GM19455 (cell line): ENCODE data around the gene SUMO4.

Experiments used
- ATAC-seq: cut with Tn5 transposase; IDR thresholded peaks from one replicate; pipeline ENCODE4 v1.9.1; 2021; ENCODE audit not compliant: unreplicated experiment

SUMO4 gene

GRCh38 chr6:149400050-149400449, at the start of gene SUMO4:
Gene SUMO4, plus strand, starts transcription at chr6:149400262. Its CDS starts 130 bp downstream, at chr6:149400392.
- no peak for ATAC-seq

GRCh38 chr6:149354009-149354408, 46.1 kb upstream of the SUMO4 start:
- ATAC-seq = no peak

- no peak for ATAC-seq
These were observed 43.8 kb upstream of the SUMO4 start for GRCh38 chr6:149356081-149356750.

GRCh38 chr6:149357726-149358538, 42.1 kb upstream of the SUMO4 start:
- no peak for ATAC-seq

GRCh38 chr6:149359440-149359839, 40.6 kb upstream of the SUMO4 start:
- ATAC-seq = no peak

GRCh38 chr6:149360536-149360935, 39.5 kb upstream of the SUMO4 start:
- ATAC-seq = no peak

GRCh38 chr6:149362289-149362688, 37.8 kb upstream of the SUMO4 start:
- ATAC-seq = no peak

- ATAC-seq = no peak
These were observed 36.9 kb upstream of the SUMO4 start for GRCh38 chr6:149363154-149363553.

- ATAC-seq = no peak
These were observed 35.5 kb upstream of the SUMO4 start for GRCh38 chr6:149364557-149364956.

- ATAC-seq = no peak
These were observed 34.9 kb upstream of the SUMO4 start for GRCh38 chr6:149365197-149365596.

GRCh38 chr6:149366267-149366921, 33.7 kb upstream of the SUMO4 start:
- no peak for ATAC-seq

- peak; percentile 66 for ATAC-seq
These were observed 32.0 kb upstream of the SUMO4 start for GRCh38 chr6:149368065-149368464.

GRCh38 chr6:149371154-149371553, 28.9 kb upstream of the SUMO4 start:
- ATAC-seq = no peak

GRCh38 chr6:149372062-149372461, 28.0 kb upstream of the SUMO4 start:
- ATAC-seq = no peak

- ATAC-seq = no peak
These were observed 26.6 kb upstream of the SUMO4 start for GRCh38 chr6:149373511-149373910.

- ATAC-seq = no peak
These were observed 20.1 kb upstream of the SUMO4 start for GRCh38 chr6:149379977-149380376.

- no peak for ATAC-seq
These were observed 19.5 kb upstream of the SUMO4 start for GRCh38 chr6:149380523-149380922.

- no peak for ATAC-seq
These were observed 16.7 kb upstream of the SUMO4 start for GRCh38 chr6:149383371-149383770.

- no peak for ATAC-seq
These were observed 15.6 kb upstream of the SUMO4 start for GRCh38 chr6:149384464-149384863.

GRCh38 chr6:149385998-149386646, 13.9 kb upstream of the SUMO4 start:
- no peak for ATAC-seq

GRCh38 chr6:149387779-149388512, 12.1 kb upstream of the SUMO4 start:
- no peak for ATAC-seq
